Measurements from ENCODE around the gene PPP2R5C. TPM values are rescaled to one million over a fixed set of nuclear protein-coding genes. Genes with fewer than 3 reads are reported as not detected.

The PPP2R5C gene
- total RNA-seq, 2 experiments from 2014 or later = 238 to 242 TPM

- CTCF ChIA-PET = interaction anchor here (0.9 to 1.9 kb wide), 2 partner anchors 20 to 50 kb away, joined by 3 to 4 read pairs; no protein-coding TSS in a partner anchor
- H3K4me1 Mint-ChIP-seq (ENCODE audit: low read depth) = peaks cover 6% of the 10 kb centered on the region
- H3K4me3 Mint-ChIP-seq = no peak overlapping the region
- DNase-seq (no peak), ATAC-seq (no peak)
- intact Hi-C loops (cut with micrococcal nuclease) = no loop called here
- H3K27me3 Mint-ChIP-seq = no peaks in the 10 kb centered on the region
- no peak overlapping the region for H3K27ac Mint-ChIP-seq
- H3K9me3 Mint-ChIP-seq = peaks cover 3% of the 10 kb centered on the region
- no peaks in the 10 kb centered on the region for H3K36me3 Mint-ChIP-seq (ENCODE audit: low read depth)
- TF ChIP-seq CTCF (IDR thresholded peaks at IDR 0.05) = no peak
- POLR2A ChIA-PET = interaction anchor here (0.9 kb wide), 1 partner anchor 20 kb away, joined by 3 read pairs; no protein-coding TSS in a partner anchor
Measured at GRCh38 chr14:101757064-101757838, 4.3 kb upstream of the PPP2R5C start.

GRCh38 chr14:101757839-101758211 lies 3.7 kb upstream of the PPP2R5C start:
- H3K4me1 Mint-ChIP-seq (ENCODE audit: low read depth) = peaks cover 9% of the 10 kb centered on the region
- H3K36me3 Mint-ChIP-seq (ENCODE audit: low read depth) = no peaks in the 10 kb centered on the region
- intact Hi-C loops (cut with micrococcal nuclease) = no loop called here
- ATAC-seq (no peak), DNase-seq (no peak)
- POLR2A ChIA-PET = interaction anchor here (0.9 to 3.3 kb wide), 2 partner anchors 20 to 26 kb away, joined by 3 to 15 read pairs; no protein-coding TSS in a partner anchor
- H3K9me3 Mint-ChIP-seq = peaks cover 3% of the 10 kb centered on the region
- TF ChIP-seq CTCF (IDR thresholded peaks at IDR 0.05) = no peak
- no peaks in the 10 kb centered on the region for H3K27me3 Mint-ChIP-seq
- CTCF ChIA-PET = interaction anchor here (0.9 to 1.9 kb wide), 2 partner anchors 20 to 51 kb away, joined by 3 to 4 read pairs; no protein-coding TSS in a partner anchor
- H3K27ac Mint-ChIP-seq = no peak overlapping the region
- no peak overlapping the region for H3K4me3 Mint-ChIP-seq

GRCh38 chr14:101758913-101759593 lies 2.5 kb upstream of the PPP2R5C start:
- H3K27me3 Mint-ChIP-seq = no peaks in the 10 kb centered on the region
- no peak for ATAC-seq
- CTCF ChIA-PET = interaction anchor here (0.9 to 2.7 kb wide), 5 partner anchors 12 to 202 kb away, joined by 3 to 12 read pairs (median 4); no protein-coding TSS in a partner anchor

GRCh38 chr14:101760138-101761011 lies 1.1 kb upstream of the PPP2R5C start:
- DNase-seq (peak; percentile 97), ATAC-seq (peak; percentile 84)
- Mint-ChIP-seq H3K4me3 (peak overlapping the region; percentile 57), H3K4me1 (ENCODE audit: low read depth) (peaks cover 27% of the 10 kb centered on the region), H3K27ac (peak overlapping the region; percentile 39), H3K27me3 (no peaks in the 10 kb centered on the region), H3K9me3 (no peaks in the 10 kb centered on the region), H3K36me3 (ENCODE audit: low read depth) (peaks cover 10% of the 10 kb centered on the region)
- intact Hi-C loops (cut with micrococcal nuclease) = loop anchor here (5.0 kb wide), 2 partner anchors 62 to 117 kb away; no protein-coding TSS in a partner anchor
- ChIA-PET CTCF (interaction anchor here (0.7 to 2.7 kb wide), 10 partner anchors 11 to 201 kb away, joined by 3 to 12 read pairs (median 4); no protein-coding TSS in a partner anchor), POLR2A (interaction anchor here (0.6 to 3.3 kb wide), 8 partner anchors 23 to 523 kb away, joined by 3 to 15 read pairs (median 4); no protein-coding TSS in a partner anchor)
- TF ChIP-seq CTCF (IDR thresholded peaks at IDR 0.05) = no peak

More at GRCh38 chr14:101758913-101759593, 2.5 kb upstream of the PPP2R5C start:
- H3K36me3 Mint-ChIP-seq (ENCODE audit: low read depth) = peaks cover 5% of the 10 kb centered on the region
- H3K27ac Mint-ChIP-seq = no peak overlapping the region
- DNase-seq = no peak
- POLR2A ChIA-PET = interaction anchor here (0.9 to 3.3 kb wide), 7 partner anchors 12 to 67 kb away, joined by 3 to 15 read pairs (median 4); no protein-coding TSS in a partner anchor
- H3K4me3 Mint-ChIP-seq = no peak overlapping the region
- H3K9me3 Mint-ChIP-seq = no peaks in the 10 kb centered on the region
- TF ChIP-seq CTCF (IDR thresholded peaks at IDR 0.05) = no peak
- intact Hi-C loops (cut with micrococcal nuclease) = no loop called here
- H3K4me1 Mint-ChIP-seq (ENCODE audit: low read depth) = peaks cover 13% of the 10 kb centered on the region
